Measurements from ENCODE around the gene NUBPL. TPM values are rescaled to one million over a fixed set of nuclear protein-coding genes. Genes with fewer than 3 reads are reported as not detected.
A peak's percentile ranks its signal among the peaks of the same experiment; 100 is the strongest.

NUBPL gene
- total RNA-seq, 4 donors from 2014 or later = 7.5 to 28.9 (median 11.9) TPM

GRCh38 chr14:31761325-31761724, 200.1 kb downstream of the NUBPL start:
- Histone ChIP-seq H3K9me3 (no peaks in the 10 kb centered on the region), H3K4me3 (no peak overlapping the region), H3K4me1 (no peaks in the 10 kb centered on the region), H3K36me3 (no peaks in the 10 kb centered on the region), H3K27me3 (no peaks in the 10 kb centered on the region), H3K27ac (no peak overlapping the region)
- WGBS = 97% methylated on average over 4 of the region's 4 CpGs
- TF ChIP-seq POLR2AphosphoS5 (IDR thresholded peaks at IDR 0.05) (no peak), EP300 (IDR thresholded peaks at IDR 0.05) (no peak), POLR2A (IDR thresholded peaks at IDR 0.05) (no peak)
- TF ChIP-seq, protein P1, sequence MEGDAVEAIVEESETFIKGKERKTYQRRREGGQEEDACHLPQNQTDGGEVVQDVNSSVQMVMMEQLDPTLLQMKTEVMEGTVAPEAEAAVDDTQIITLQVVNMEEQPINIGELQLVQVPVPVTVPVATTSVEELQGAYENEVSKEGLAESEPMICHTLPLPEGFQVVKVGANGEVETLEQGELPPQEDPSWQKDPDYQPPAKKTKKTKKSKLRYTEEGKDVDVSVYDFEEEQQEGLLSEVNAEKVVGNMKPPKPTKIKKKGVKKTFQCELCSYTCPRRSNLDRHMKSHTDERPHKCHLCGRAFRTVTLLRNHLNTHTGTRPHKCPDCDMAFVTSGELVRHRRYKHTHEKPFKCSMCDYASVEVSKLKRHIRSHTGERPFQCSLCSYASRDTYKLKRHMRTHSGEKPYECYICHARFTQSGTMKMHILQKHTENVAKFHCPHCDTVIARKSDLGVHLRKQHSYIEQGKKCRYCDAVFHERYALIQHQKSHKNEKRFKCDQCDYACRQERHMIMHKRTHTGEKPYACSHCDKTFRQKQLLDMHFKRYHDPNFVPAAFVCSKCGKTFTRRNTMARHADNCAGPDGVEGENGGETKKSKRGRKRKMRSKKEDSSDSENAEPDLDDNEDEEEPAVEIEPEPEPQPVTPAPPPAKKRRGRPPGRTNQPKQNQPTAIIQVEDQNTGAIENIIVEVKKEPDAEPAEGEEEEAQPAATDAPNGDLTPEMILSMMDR (IDR thresholded peaks at IDR 0.05) = no peak
- no peak for DNase-seq (ENCODE audit: low spot score in 2 of 2)

DNA sequence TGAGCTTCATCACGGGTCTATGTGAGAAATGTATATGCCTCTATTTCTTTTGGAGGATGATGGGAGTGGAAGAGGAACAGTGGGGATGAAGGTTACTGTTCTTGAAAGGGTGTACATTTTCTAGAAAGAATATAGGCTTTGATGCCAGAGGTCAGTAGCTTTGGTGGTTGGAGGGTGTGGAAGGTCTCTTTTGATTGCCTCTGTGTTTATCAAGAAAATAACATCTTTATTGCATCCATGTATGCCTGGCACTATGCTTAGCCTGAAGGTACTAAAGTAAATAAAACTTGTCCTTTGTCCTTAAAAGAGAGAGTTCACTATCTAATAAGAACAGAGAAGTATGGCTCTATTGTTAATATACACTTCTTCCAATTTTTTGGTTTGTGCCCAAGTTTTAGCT, 201.8 kb downstream of the NUBPL start:
- DNase-seq (ENCODE audit: low spot score in 2 of 2) = no peak
- Histone ChIP-seq H3K27me3 (no peaks in the 10 kb centered on the region), H3K9me3 (no peaks in the 10 kb centered on the region), H3K4me1 (no peaks in the 10 kb centered on the region), H3K27ac (no peak overlapping the region), H3K36me3 (no peaks in the 10 kb centered on the region), H3K4me3 (no peak overlapping the region)
- WGBS = 90% methylated on average over 1 of the region's 1 CpG
- TF ChIP-seq, protein P1 (IDR thresholded peaks at IDR 0.05) = no peak
- no peak for TF ChIP-seq POLR2AphosphoS5 (IDR thresholded peaks at IDR 0.05)

- H3K27me3 ChIP-seq = no peaks in the 10 kb centered on the region
- no peaks in the 10 kb centered on the region for H3K4me1 ChIP-seq
- no peak overlapping the region for H3K27ac ChIP-seq
- TF ChIP-seq, protein P1 (IDR thresholded peaks at IDR 0.05) = no peak
- TF ChIP-seq POLR2AphosphoS5 (IDR thresholded peaks at IDR 0.05) (no peak), EP300 (IDR thresholded peaks at IDR 0.05) (no peak), POLR2A (IDR thresholded peaks at IDR 0.05) (no peak)
- no peak overlapping the region for H3K4me3 ChIP-seq
- no peaks in the 10 kb centered on the region for H3K36me3 ChIP-seq
- 95% methylated on average over 5 of the region's 5 CpGs for WGBS
- H3K9me3 ChIP-seq = no peaks in the 10 kb centered on the region
- no peak for DNase-seq (ENCODE audit: low spot score in 2 of 2)
Measured at GRCh38 chr14:31766315-31766892, 205.2 kb downstream of the NUBPL start.

- Histone ChIP-seq H3K9me3 (no peaks in the 10 kb centered on the region), H3K27ac (no peak overlapping the region), H3K36me3 (no peaks in the 10 kb centered on the region), H3K27me3 (no peaks in the 10 kb centered on the region), H3K4me3 (no peak overlapping the region), H3K4me1 (no peaks in the 10 kb centered on the region)
- TF ChIP-seq POLR2A (IDR thresholded peaks at IDR 0.05) (no peak), POLR2AphosphoS5 (IDR thresholded peaks at IDR 0.05) (no peak), EP300 (IDR thresholded peaks at IDR 0.05) (no peak)
- TF ChIP-seq, protein P1 (IDR thresholded peaks at IDR 0.05) = no peak
- DNase-seq (ENCODE audit: low spot score in 2 of 2) = no peak
Measured at GRCh38 chr14:31768355-31768754, 207.2 kb downstream of the NUBPL start.

GRCh38 chr14:31770271-31770670, 209.1 kb downstream of the NUBPL start:
- Histone ChIP-seq H3K9me3 (no peaks in the 10 kb centered on the region), H3K4me3 (no peak overlapping the region), H3K4me1 (no peaks in the 10 kb centered on the region), H3K36me3 (no peaks in the 10 kb centered on the region), H3K27me3 (no peaks in the 10 kb centered on the region), H3K27ac (no peak overlapping the region)
- WGBS = 82% methylated on average over 4 of the region's 4 CpGs
- TF ChIP-seq POLR2A (IDR thresholded peaks at IDR 0.05) = no peak
- TF ChIP-seq EP300 (IDR thresholded peaks at IDR 0.05) = no peak
- no peak for TF ChIP-seq POLR2AphosphoS5 (IDR thresholded peaks at IDR 0.05)
- TF ChIP-seq, protein P1 (IDR thresholded peaks at IDR 0.05) = no peak
- peak in 1 of 2 donors; percentile 61 for DNase-seq (ENCODE audit: low spot score in 2 of 2)

All from suprapubic skin (tissue), 4 donors.